AG09309 (cell line): Measurements from ENCODE around the gene PTGS2.

Experiments
- DNase-seq: peaks from one replicate; pipeline ENCODE4 v3.0.0-alpha.2; 2010; ENCODE audit warnings: low read depth
- H3K4me3 ChIP-seq: 2 replicates; pipeline ENCODE4 v1.5.1; 2011; ENCODE audit warnings: mild to moderate bottlenecking, low read depth, low read length, moderate library complexity; ENCODE audit not compliant: control insufficient read depth
- TF ChIP-seq, protein P1 (sequence below): IDR thresholded peaks from 2 replicates; pipeline ENCODE4 v1.5.1; 2011; ENCODE audit warnings: mild to moderate bottlenecking, low read depth, low read length, inconsistent platforms; ENCODE audit not compliant: insufficient read depth, control insufficient read depth; ENCODE audit errors: missing control alignments

The PTGS2 gene

DNA sequence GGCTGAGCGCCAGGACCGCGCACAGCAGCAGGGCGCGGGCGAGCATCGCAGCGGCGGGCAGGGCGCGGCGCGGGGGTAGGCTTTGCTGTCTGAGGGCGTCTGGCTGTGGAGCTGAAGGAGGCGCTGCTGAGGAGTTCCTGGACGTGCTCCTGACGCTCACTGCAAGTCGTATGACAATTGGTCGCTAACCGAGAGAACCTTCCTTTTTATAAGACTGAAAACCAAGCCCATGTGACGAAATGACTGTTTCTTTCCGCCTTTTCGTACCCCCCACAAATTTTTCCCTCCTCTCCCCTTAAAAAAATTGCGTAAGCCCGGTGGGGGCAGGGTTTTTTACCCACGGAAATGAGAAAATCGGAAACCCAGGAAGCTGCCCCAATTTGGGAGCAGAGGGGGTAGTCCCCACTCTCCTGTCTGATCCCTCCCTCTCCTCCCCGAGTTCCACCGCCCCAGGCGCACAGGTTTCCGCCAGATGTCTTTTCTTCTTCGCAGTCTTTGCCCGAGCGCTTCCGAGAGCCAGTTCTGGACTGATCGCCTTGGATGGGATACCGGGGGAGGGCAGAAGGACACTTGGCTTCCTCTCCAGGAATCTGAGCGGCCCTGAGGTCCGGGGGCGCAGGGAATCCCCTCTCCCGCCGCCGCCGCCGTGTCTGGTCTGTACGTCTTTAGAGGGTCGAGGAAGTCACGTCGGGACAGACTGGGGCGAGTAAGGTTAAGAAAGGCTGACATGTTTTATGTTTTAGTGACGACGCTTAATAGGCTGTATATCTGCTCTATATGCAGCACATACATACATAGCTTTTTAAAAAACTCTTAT, at the start of gene PTGS2:
Gene PTGS2, minus strand, starts transcription at position 179 of the 817 bp plus-strand sequence. Its CDS starts 133 bp downstream, at position 46.
- TF ChIP-seq, protein P1, sequence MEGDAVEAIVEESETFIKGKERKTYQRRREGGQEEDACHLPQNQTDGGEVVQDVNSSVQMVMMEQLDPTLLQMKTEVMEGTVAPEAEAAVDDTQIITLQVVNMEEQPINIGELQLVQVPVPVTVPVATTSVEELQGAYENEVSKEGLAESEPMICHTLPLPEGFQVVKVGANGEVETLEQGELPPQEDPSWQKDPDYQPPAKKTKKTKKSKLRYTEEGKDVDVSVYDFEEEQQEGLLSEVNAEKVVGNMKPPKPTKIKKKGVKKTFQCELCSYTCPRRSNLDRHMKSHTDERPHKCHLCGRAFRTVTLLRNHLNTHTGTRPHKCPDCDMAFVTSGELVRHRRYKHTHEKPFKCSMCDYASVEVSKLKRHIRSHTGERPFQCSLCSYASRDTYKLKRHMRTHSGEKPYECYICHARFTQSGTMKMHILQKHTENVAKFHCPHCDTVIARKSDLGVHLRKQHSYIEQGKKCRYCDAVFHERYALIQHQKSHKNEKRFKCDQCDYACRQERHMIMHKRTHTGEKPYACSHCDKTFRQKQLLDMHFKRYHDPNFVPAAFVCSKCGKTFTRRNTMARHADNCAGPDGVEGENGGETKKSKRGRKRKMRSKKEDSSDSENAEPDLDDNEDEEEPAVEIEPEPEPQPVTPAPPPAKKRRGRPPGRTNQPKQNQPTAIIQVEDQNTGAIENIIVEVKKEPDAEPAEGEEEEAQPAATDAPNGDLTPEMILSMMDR = peak; percentile 62
- peak; percentile 90 for DNase-seq
- peak within 1 kb of the TSS; percentile 64 for H3K4me3 ChIP-seq

DNA sequence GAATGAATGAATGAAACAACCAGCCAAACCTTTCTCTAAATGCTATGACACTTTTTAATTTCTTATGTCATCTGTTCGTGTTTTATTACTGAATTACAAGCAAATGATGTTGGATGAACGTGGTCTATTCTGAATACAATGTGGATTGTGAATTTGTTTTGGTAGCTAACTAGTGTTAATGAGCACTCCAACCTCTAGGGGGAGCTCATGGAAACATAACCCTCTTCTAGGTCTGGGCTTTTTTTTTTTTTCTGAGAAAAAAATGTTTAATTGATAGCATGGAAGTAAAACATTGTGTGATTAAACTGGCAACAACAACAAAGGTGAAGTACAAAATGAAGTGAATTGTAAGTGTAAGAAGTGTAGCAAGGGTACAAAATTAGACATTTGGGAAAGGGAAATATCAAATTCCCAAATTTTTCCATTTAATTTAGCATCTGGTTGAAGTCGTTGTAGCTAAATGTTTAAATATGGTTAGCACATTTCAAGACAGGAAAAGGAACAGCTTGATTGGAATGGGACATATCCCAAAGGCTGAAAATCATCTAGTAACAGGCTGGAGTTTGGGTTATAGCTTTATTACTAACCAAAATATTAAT, 42.6 kb upstream of the PTGS2 start:
- DNase-seq = peak; percentile 5
- no peak overlapping the region for H3K4me3 ChIP-seq
- TF ChIP-seq, protein P1 = peak; percentile 68

DNA sequence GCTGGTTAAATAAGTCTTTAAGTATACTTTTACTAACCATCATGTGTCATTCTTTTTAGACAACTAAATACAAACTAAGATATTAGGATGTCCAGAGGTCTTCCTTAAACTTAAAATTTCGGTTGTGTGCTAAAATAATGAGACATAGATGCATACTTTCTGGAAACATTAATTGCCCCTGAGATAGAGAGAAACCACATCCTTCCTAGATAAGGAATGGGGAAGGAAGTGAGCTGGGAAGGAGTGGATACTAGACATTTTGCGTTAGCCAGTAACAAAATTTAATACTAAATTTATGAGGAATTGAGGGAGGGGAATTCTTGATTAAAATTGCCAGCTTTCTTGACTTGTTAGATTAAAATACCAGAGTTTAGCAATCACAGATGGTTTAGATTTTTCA, 37.1 kb upstream of the PTGS2 start:
- no peak for DNase-seq
- no peak overlapping the region for H3K4me3 ChIP-seq
- TF ChIP-seq, protein P1 = no peak

- TF ChIP-seq, protein P1 = no peak
- DNase-seq = peak; percentile 3
- no peak overlapping the region for H3K4me3 ChIP-seq
These were observed 35.9 kb upstream of the PTGS2 start for GRCh38 chr1:186715887-186716809.

DNA sequence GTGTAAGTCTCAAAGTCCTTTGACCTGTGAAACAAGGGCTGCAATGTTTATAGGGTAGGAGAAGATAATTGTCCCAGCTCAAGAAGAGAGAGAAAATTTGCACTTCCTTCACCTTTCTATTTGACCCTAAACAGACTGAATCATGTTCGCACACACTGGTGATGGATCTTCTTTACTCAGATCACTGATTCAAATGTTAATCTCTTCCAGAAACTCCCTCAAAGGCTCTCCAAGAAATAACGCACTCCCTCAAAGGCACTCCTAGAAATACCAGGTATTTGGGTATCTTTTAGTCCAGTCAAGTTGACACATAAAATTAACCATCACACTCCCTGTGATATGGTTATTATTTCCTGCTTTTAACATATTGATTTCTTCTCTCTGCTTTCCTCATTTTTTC, 30.5 kb upstream of the PTGS2 start:
- no peak overlapping the region for H3K4me3 ChIP-seq
- TF ChIP-seq, protein P1 = no peak
- DNase-seq = no peak

- no peak for DNase-seq
- TF ChIP-seq, protein P1 = no peak
- no peak overlapping the region for H3K4me3 ChIP-seq
These were observed 28.5 kb upstream of the PTGS2 start for GRCh38 chr1:186708694-186709097.
